ENCODE data around the gene KCNAB2.

Gene KCNAB2

DNA sequence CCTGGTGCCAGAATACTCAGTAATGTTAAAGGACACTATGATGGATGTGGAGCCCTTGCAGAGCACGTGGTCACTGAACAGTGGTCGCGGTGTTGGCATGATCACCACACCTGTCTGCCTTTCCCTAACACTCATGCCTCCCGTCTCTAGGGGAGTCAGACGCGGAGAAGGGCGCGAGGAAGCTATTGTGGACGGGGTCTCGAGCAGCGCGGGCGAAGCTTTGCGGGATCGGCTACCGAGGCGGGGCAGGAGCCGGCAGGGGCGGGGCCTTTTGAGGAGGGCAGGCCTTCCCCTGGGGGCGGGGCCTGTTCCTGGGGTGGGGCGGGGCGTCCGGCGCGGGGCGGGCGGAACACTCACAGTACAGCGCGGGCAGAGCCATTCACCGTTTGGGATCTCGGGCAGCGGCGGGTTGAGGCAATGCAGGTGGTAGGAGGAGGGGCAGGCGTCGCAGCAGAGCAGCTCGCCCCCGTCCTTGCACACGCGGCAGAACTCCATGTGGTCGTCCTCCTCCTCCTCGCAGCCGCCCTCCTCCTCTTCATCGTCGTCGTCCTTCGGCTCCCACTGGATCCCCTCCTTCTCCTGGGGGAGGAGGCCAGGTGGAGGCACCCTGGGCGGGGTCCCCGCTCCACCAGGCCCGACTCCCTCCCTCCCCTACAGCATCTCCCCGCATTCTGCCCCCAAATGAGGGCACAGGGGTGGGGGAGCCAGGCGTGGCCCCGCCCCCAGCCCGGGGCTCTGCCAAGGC lies 103.0 kb downstream of the KCNAB2 start:
- DNase-seq (ENCODE audit: low read depth in 1 of 2, low spot score in 1 of 2), result peak in 1 of 2 experiments; percentile 25
- no peak overlapping the region for H3K4me3 ChIP-seq (replicated peaks; ENCODE audit: insufficient read depth, low read length)
- TF ChIP-seq SPI1 (IDR thresholded peaks at IDR 0.05; ENCODE audit: borderline replicate concordance, low read depth), result no peak
- TF ChIP-seq POLR2AphosphoS5 (IDR thresholded peaks at IDR 0.05; ENCODE audit: low read depth), result no peak
- TF ChIP-seq, protein P1, sequence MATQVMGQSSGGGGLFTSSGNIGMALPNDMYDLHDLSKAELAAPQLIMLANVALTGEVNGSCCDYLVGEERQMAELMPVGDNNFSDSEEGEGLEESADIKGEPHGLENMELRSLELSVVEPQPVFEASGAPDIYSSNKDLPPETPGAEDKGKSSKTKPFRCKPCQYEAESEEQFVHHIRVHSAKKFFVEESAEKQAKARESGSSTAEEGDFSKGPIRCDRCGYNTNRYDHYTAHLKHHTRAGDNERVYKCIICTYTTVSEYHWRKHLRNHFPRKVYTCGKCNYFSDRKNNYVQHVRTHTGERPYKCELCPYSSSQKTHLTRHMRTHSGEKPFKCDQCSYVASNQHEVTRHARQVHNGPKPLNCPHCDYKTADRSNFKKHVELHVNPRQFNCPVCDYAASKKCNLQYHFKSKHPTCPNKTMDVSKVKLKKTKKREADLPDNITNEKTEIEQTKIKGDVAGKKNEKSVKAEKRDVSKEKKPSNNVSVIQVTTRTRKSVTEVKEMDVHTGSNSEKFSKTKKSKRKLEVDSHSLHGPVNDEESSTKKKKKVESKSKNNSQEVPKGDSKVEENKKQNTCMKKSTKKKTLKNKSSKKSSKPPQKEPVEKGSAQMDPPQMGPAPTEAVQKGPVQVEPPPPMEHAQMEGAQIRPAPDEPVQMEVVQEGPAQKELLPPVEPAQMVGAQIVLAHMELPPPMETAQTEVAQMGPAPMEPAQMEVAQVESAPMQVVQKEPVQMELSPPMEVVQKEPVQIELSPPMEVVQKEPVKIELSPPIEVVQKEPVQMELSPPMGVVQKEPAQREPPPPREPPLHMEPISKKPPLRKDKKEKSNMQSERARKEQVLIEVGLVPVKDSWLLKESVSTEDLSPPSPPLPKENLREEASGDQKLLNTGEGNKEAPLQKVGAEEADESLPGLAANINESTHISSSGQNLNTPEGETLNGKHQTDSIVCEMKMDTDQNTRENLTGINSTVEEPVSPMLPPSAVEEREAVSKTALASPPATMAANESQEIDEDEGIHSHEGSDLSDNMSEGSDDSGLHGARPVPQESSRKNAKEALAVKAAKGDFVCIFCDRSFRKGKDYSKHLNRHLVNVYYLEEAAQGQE (IDR thresholded peaks at IDR 0.05; ENCODE audit: insufficient replicate concordance, low read depth), result no peak
- TF ChIP-seq, protein P2, sequence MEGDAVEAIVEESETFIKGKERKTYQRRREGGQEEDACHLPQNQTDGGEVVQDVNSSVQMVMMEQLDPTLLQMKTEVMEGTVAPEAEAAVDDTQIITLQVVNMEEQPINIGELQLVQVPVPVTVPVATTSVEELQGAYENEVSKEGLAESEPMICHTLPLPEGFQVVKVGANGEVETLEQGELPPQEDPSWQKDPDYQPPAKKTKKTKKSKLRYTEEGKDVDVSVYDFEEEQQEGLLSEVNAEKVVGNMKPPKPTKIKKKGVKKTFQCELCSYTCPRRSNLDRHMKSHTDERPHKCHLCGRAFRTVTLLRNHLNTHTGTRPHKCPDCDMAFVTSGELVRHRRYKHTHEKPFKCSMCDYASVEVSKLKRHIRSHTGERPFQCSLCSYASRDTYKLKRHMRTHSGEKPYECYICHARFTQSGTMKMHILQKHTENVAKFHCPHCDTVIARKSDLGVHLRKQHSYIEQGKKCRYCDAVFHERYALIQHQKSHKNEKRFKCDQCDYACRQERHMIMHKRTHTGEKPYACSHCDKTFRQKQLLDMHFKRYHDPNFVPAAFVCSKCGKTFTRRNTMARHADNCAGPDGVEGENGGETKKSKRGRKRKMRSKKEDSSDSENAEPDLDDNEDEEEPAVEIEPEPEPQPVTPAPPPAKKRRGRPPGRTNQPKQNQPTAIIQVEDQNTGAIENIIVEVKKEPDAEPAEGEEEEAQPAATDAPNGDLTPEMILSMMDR (IDR thresholded peaks at IDR 0.05; ENCODE audit: insufficient read depth, low read length), result no peak
- no peak for TF ChIP-seq GABPA (IDR thresholded peaks at IDR 0.05; ENCODE audit: low read depth)
- no peak overlapping the region for H3K27ac ChIP-seq (replicated peaks)
- H3K27me3 ChIP-seq (ENCODE audit: insufficient read depth, poor library complexity, severe bottlenecking), result peaks cover 14% of the 10 kb centered on the region

DNA sequence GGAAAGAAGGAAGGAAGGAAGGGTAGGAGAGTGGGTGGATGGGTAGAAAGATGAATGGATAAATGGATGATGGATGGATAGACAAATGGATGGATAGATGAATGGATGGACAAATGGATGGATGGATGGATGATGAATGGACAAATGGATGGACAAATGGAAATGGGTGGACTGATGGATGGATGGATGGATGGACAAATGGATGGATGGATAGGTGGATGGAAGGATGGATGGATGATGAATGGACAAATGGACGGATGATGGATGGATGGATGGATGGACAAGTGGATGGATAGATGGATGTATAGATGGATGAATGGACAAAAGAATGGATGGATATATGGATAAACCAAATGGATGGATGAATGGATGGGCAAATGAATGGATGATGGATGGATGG lies 103.9 kb downstream of the KCNAB2 start:
- no peak for DNase-seq (ENCODE audit: low read depth in 1 of 2, low spot score in 1 of 2)
- no peak overlapping the region for H3K27ac ChIP-seq (replicated peaks)
- H3K4me3 ChIP-seq (replicated peaks; ENCODE audit: insufficient read depth, low read length), result no peak overlapping the region
- peaks cover 14% of the 10 kb centered on the region for H3K27me3 ChIP-seq (ENCODE audit: insufficient read depth, poor library complexity, severe bottlenecking)
- TF ChIP-seq, protein P1 (IDR thresholded peaks at IDR 0.05; ENCODE audit: insufficient replicate concordance, low read depth), result no peak
- TF ChIP-seq SPI1 (IDR thresholded peaks at IDR 0.05; ENCODE audit: borderline replicate concordance, low read depth), result no peak
- TF ChIP-seq, protein P2 (IDR thresholded peaks at IDR 0.05; ENCODE audit: insufficient read depth, low read length), result no peak

DNA sequence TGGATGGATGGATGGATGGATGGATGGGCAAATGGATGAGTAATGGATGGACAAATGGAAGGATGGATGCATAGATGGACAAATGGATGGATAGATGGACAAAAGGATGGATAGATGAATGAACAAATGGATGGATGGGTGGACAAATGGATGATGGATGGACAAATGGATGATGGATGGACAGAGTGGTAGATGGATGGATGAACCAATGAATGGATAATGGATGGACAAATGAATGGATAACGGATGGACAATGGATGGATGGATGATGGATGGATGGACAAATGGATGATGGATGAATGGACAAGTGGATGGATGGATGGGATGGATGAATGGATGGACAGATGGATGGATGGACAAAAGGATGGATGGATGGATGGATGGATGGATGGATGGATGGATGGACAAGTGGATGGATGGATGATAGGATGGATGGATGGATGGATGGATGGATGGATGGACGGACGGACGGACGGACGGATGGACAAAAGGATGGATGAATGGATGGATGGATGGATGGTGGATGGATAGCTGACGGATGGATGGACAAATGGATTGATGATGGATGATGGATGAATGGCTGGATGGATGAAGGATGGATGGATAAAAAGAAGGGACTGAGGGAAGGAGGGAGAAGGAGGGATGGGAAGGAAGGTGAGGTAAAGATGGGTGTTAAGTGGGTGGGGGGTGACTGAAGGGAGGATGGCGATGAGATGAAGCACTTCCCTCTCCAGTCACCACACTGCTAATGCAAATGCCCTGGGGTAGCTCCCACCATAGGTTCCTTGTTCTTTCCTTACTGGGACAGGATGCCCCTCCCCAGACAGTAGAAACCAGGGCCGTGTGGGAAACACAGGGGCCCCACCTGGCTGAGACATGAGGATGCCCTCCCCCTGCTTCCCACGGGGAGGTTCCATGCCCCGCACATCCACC lies 104.6 kb downstream of the KCNAB2 start:
- Histone ChIP-seq H3K27ac (replicated peaks) (no peak overlapping the region), H3K4me3 (replicated peaks; ENCODE audit: insufficient read depth, low read length) (no peak overlapping the region), H3K27me3 (ENCODE audit: insufficient read depth, poor library complexity, severe bottlenecking) (peaks cover 14% of the 10 kb centered on the region)
- no peak for DNase-seq (ENCODE audit: low read depth in 1 of 2, low spot score in 1 of 2)
- no peak for TF ChIP-seq SPI1 (IDR thresholded peaks at IDR 0.05; ENCODE audit: borderline replicate concordance, low read depth)
- TF ChIP-seq, protein P2 (IDR thresholded peaks at IDR 0.05; ENCODE audit: insufficient read depth, low read length), result no peak
- no peak for TF ChIP-seq GABPA (IDR thresholded peaks at IDR 0.05; ENCODE audit: low read depth)
- TF ChIP-seq POLR2AphosphoS5 (IDR thresholded peaks at IDR 0.05; ENCODE audit: low read depth), result no peak

Measured in HL-60 (cell line).